Mucosa of stomach (tissue), 1 donor: Measurements from ENCODE around the gene ITPR3.

Source experiments
- H3K27me3 ChIP-seq: one replicate; pipeline ENCODE4 v1.7.0; 2013; ENCODE audit warnings: mild to moderate bottlenecking, low read length; ENCODE audit not compliant: control insufficient read depth, insufficient read depth
- H3K36me3 ChIP-seq: one replicate; pipeline ENCODE4 v1.7.0; 2013; ENCODE audit warnings: low read length; ENCODE audit not compliant: control insufficient read depth, insufficient read depth
- H3K4me1 ChIP-seq: one replicate; pipeline ENCODE4 v1.7.0; 2013; ENCODE audit warnings: mild to moderate bottlenecking, low read length; ENCODE audit not compliant: control insufficient read depth, insufficient read depth
- H3K4me3 ChIP-seq: one replicate; pipeline ENCODE4 v1.7.0; 2013; ENCODE audit warnings: low read length
- H3K9ac ChIP-seq: one replicate; pipeline ENCODE4 v1.7.0; 2013; ENCODE audit warnings: mild to moderate bottlenecking, low read length, moderate library complexity
- H3K9me3 ChIP-seq: one replicate; pipeline ENCODE4 v1.7.0; 2013; ENCODE audit warnings: mild to moderate bottlenecking, low read length, moderate library complexity; ENCODE audit not compliant: control insufficient read depth
- donor health status: Pancreatic carcinoma.

The ITPR3 gene

GRCh38 chr6:33725891-33726673 lies 105.0 kb downstream of the ITPR3 start:
- H3K36me3 ChIP-seq, result no peaks in the 10 kb centered on the region
- no peaks in the 10 kb centered on the region for H3K9me3 ChIP-seq
- H3K9ac ChIP-seq, result no peak overlapping the region
- H3K4me3 ChIP-seq, result no peak overlapping the region
- no peaks in the 10 kb centered on the region for H3K27me3 ChIP-seq
- peaks cover 27% of the 10 kb centered on the region for H3K4me1 ChIP-seq

- Histone ChIP-seq H3K4me1 (peaks cover 21% of the 10 kb centered on the region), H3K27me3 (no peaks in the 10 kb centered on the region), H3K9me3 (no peaks in the 10 kb centered on the region), H3K36me3 (no peaks in the 10 kb centered on the region), H3K4me3 (no peak overlapping the region), H3K9ac (no peak overlapping the region)
Measured at GRCh38 chr6:33726696-33727095, 105.6 kb downstream of the ITPR3 start.

- H3K9me3 ChIP-seq, result no peaks in the 10 kb centered on the region
- peaks cover 17% of the 10 kb centered on the region for H3K4me1 ChIP-seq
- no peak overlapping the region for H3K4me3 ChIP-seq
- H3K9ac ChIP-seq, result no peak overlapping the region
- H3K27me3 ChIP-seq, result no peaks in the 10 kb centered on the region
- H3K36me3 ChIP-seq, result no peaks in the 10 kb centered on the region
Measured at GRCh38 chr6:33727126-33727525, 106.0 kb downstream of the ITPR3 start.

- no peaks in the 10 kb centered on the region for H3K9me3 ChIP-seq
- no peak overlapping the region for H3K4me3 ChIP-seq
- H3K9ac ChIP-seq, result no peak overlapping the region
- H3K4me1 ChIP-seq, result peaks cover 9% of the 10 kb centered on the region
- H3K27me3 ChIP-seq, result no peaks in the 10 kb centered on the region
- H3K36me3 ChIP-seq, result no peaks in the 10 kb centered on the region
Measured at GRCh38 chr6:33727932-33728331, 106.8 kb downstream of the ITPR3 start.

GRCh38 chr6:33728438-33728837 lies 107.3 kb downstream of the ITPR3 start:
- Histone ChIP-seq H3K4me3 (no peak overlapping the region), H3K9ac (no peak overlapping the region), H3K36me3 (no peaks in the 10 kb centered on the region), H3K27me3 (no peaks in the 10 kb centered on the region), H3K9me3 (no peaks in the 10 kb centered on the region), H3K4me1 (peaks cover 4% of the 10 kb centered on the region)

- Histone ChIP-seq H3K4me1 (no peaks in the 10 kb centered on the region), H3K4me3 (no peak overlapping the region), H3K9ac (no peak overlapping the region), H3K36me3 (no peaks in the 10 kb centered on the region), H3K27me3 (no peaks in the 10 kb centered on the region), H3K9me3 (no peaks in the 10 kb centered on the region)
Measured at GRCh38 chr6:33729059-33729458, 107.9 kb downstream of the ITPR3 start.

GRCh38 chr6:33730611-33731010 lies 109.5 kb downstream of the ITPR3 start:
- H3K4me1 ChIP-seq, result no peaks in the 10 kb centered on the region
- H3K4me3 ChIP-seq, result no peak overlapping the region
- H3K9ac ChIP-seq, result no peak overlapping the region

GRCh38 chr6:33731035-33731434 lies 109.9 kb downstream of the ITPR3 start:
- H3K36me3 ChIP-seq, result no peaks in the 10 kb centered on the region
- no peaks in the 10 kb centered on the region for H3K9me3 ChIP-seq
- H3K4me3 ChIP-seq, result no peak overlapping the region
- H3K9ac ChIP-seq, result no peak overlapping the region
- H3K27me3 ChIP-seq, result no peaks in the 10 kb centered on the region
- no peaks in the 10 kb centered on the region for H3K4me1 ChIP-seq

More at GRCh38 chr6:33730611-33731010, 109.5 kb downstream of the ITPR3 start:
- Histone ChIP-seq H3K36me3 (no peaks in the 10 kb centered on the region), H3K27me3 (no peaks in the 10 kb centered on the region), H3K9me3 (no peaks in the 10 kb centered on the region)

GRCh38 chr6:33731751-33732282 lies 110.7 kb downstream of the ITPR3 start:
- Histone ChIP-seq H3K27me3 (no peaks in the 10 kb centered on the region), H3K9ac (no peak overlapping the region), H3K9me3 (no peaks in the 10 kb centered on the region), H3K4me3 (no peak overlapping the region), H3K36me3 (no peaks in the 10 kb centered on the region), H3K4me1 (no peaks in the 10 kb centered on the region)

- Histone ChIP-seq H3K36me3 (no peaks in the 10 kb centered on the region), H3K9ac (no peak overlapping the region), H3K4me3 (no peak overlapping the region), H3K4me1 (no peaks in the 10 kb centered on the region), H3K27me3 (no peaks in the 10 kb centered on the region), H3K9me3 (no peaks in the 10 kb centered on the region)
Measured at GRCh38 chr6:33732385-33732784, 111.3 kb downstream of the ITPR3 start.

- Histone ChIP-seq H3K4me1 (no peaks in the 10 kb centered on the region), H3K9ac (no peak overlapping the region), H3K4me3 (no peak overlapping the region), H3K36me3 (no peaks in the 10 kb centered on the region), H3K9me3 (no peaks in the 10 kb centered on the region), H3K27me3 (no peaks in the 10 kb centered on the region)
Measured at GRCh38 chr6:33732817-33733708, 111.9 kb downstream of the ITPR3 start.

GRCh38 chr6:33733709-33734007 lies 112.5 kb downstream of the ITPR3 start:
- H3K4me1 ChIP-seq, result no peaks in the 10 kb centered on the region
- H3K36me3 ChIP-seq, result no peaks in the 10 kb centered on the region
- H3K27me3 ChIP-seq, result no peaks in the 10 kb centered on the region
- no peak overlapping the region for H3K4me3 ChIP-seq
- H3K9ac ChIP-seq, result no peak overlapping the region
- H3K9me3 ChIP-seq, result no peaks in the 10 kb centered on the region
